SK-N-SH (cell line): ENCODE data around the gene BMPR1B. TPM values are rescaled to one million over a fixed set of nuclear protein-coding genes. Genes with fewer than 3 reads are reported as not detected.

Source experiments
- CTCF ChIA-PET: fragments of 300-600, 350-600 bp; formaldehyde crosslinking; extraction: SDS; loops from one replicate; lab custom pipeline; 2021; lab: Yijun Ruan, JAX
- POLR2A ChIA-PET: fragments of 350-600 bp; sonication (Branson Sonifier 250); formaldehyde crosslinking; extraction: SDS; loops from one replicate; lab custom pipeline; 2020; ENCODE audit warnings: antibody characterized with exemption, inconsistent platforms; lab: Yijun Ruan, JAX
- DNase-seq: peaks from one replicate; pipeline ENCODE4 v3.0.0; 2012
- H2AFZ ChIP-seq: fragments of 200-600 bp; sonication (generic); 2 replicates; pipeline ENCODE4 v1.8.1; 2016; ENCODE audit warnings: antibody characterized with exemption, mild to moderate bottlenecking, low read depth
- H3F3A ChIP-seq: fragments of 200-600 bp; sonication (generic); replicated peaks from 2 replicates; pipeline ENCODE3; 2016; ENCODE audit warnings: antibody characterized with exemption, mild to moderate bottlenecking; ENCODE audit not compliant: insufficient read depth
- H3K27ac ChIP-seq, 2 experiments: fragments of 200-500 bp in 1 of 2; fragments of 200-600 bp in 1 of 2; sonication (Bioruptor generic) in 1 of 2; sonication (generic), shearing (Covaris generic) in 1 of 2; 2 replicates each; pipeline versions ENCODE4 v1.5.1 to v1.6.1; 2014 to 2016; ENCODE audit warnings: low read depth in 2 of 2, inconsistent platforms in 1 of 2, low read length in 1 of 2, mild to moderate bottlenecking in 1 of 2, mixed read lengths in 1 of 2
- H3K27me3 ChIP-seq: fragments of 200-600 bp; sonication (generic), shearing (Covaris generic); 2 replicates; pipeline ENCODE4 v1.6.1; 2016; ENCODE audit warnings: mixed run types; ENCODE audit not compliant: insufficient read depth
- H3K36me3 ChIP-seq, 2 experiments: fragments of 200-500 bp in 1 of 2; fragments of 200-600 bp in 1 of 2; sonication (Bioruptor generic) in 1 of 2; sonication (generic) in 1 of 2; replicated peaks in 1 of 2; 2 replicates each; pipeline versions ENCODE3 to v1.5.1; 2014 to 2016; ENCODE audit warnings: low read length in 1 of 2, mild to moderate bottlenecking in 1 of 2; ENCODE audit not compliant: insufficient read depth in 2 of 2, control insufficient read depth in 1 of 2
- H3K4me1 ChIP-seq, 2 experiments: fragments of 200-500 bp in 1 of 2; fragments of 200-600 bp in 1 of 2; sonication (Bioruptor generic) in 1 of 2; sonication (generic), shearing (Covaris generic) in 1 of 2; 2 replicates each; pipeline versions ENCODE4 v1.5.1 to v1.6.1; 2014 to 2016; ENCODE audit warnings: low read depth in 1 of 2, low read length in 1 of 2, mixed run types in 1 of 2; ENCODE audit not compliant: insufficient read depth in 2 of 2, control insufficient read depth in 1 of 2
- H3K4me2 ChIP-seq: fragments of 200-600 bp; sonication (generic), shearing (Covaris generic); 2 replicates; pipeline ENCODE4 v1.6.1; 2017; ENCODE audit warnings: mixed run types
- H3K4me3 ChIP-seq, 2 experiments: fragments of 200-500 bp in 1 of 2; fragments of 200-600 bp in 1 of 2; sonication (Bioruptor generic) in 1 of 2; sonication (generic), shearing (Covaris generic) in 1 of 2; 2 replicates each; pipeline versions ENCODE4 v1.5.1 to v1.8.1; 2014 to 2016; ENCODE audit warnings: low read depth in 2 of 2, inconsistent platforms in 1 of 2, low read length in 1 of 2, mild to moderate bottlenecking in 1 of 2, mixed read lengths in 1 of 2, moderate library complexity in 1 of 2
- H3K79me2 ChIP-seq: fragments of 200-600 bp; sonication (generic); 2 replicates; pipeline ENCODE4 v1.8.1; 2017; ENCODE audit warnings: mild to moderate bottlenecking; ENCODE audit not compliant: insufficient read depth
- H3K9ac ChIP-seq: fragments of 200-600 bp; sonication (generic); 2 replicates; pipeline ENCODE4 v1.6.1; 2017; ENCODE audit warnings: mixed run types
- H3K9me2 ChIP-seq: fragments of 200-600 bp; sonication (generic); 2 replicates; pipeline ENCODE4 v1.6.1; 2017; ENCODE audit warnings: mixed run types
- H3K9me3 ChIP-seq: fragments of 200-600 bp; sonication (generic); 2 replicates; pipeline ENCODE4 v1.6.1; 2017; ENCODE audit warnings: mixed run types, mild to moderate bottlenecking, moderate library complexity
- H4K20me1 ChIP-seq: fragments of 200-600 bp; sonication (generic); 2 replicates; pipeline ENCODE4 v1.6.1; 2017; ENCODE audit warnings: mild to moderate bottlenecking, mixed run types; ENCODE audit not compliant: insufficient read depth
- EP300 ChIP-seq, 2 experiments: IDR thresholded peaks; 2 replicates each; pipeline versions ENCODE4 v1.4.0 to v1.6.1; 2012; ENCODE audit warnings: borderline replicate concordance in 1 of 2, low read depth in 1 of 2, low read length in 1 of 2
- EZH2phosphoT487 ChIP-seq: fragments of 200-600 bp; sonication (generic); IDR thresholded peaks from 2 replicates; pipeline ENCODE4 v1.6.1; 2017; ENCODE audit warnings: low read depth, mixed run types, mild to moderate bottlenecking, antibody characterized with exemption, moderate library complexity, borderline replicate concordance
- FOSL2 ChIP-seq: IDR thresholded peaks from 2 replicates; pipeline ENCODE4 v1.4.0; 2012; ENCODE audit warnings: low read depth, mild to moderate bottlenecking, moderate library complexity, borderline replicate concordance
- FOXJ3 ChIP-seq: sonication (generic); formaldehyde crosslinking; IDR thresholded peaks from 2 replicates; pipeline ENCODE4 v1.5.1; 2020; ENCODE audit warnings: mild to moderate bottlenecking, missing genetic modification reagents
- POLR2AphosphoS5 ChIP-seq: IDR thresholded peaks from 2 replicates; pipeline ENCODE4 v1.6.1; 2012; ENCODE audit warnings: low read depth, low read length
- REST ChIP-seq: IDR thresholded peaks from 2 replicates; pipeline ENCODE4 v1.6.1; 2012; ENCODE audit warnings: mild to moderate bottlenecking, low read depth, low read length, moderate library complexity
- RFX5 ChIP-seq: IDR thresholded peaks from 2 replicates; pipeline ENCODE4 v1.6.1; 2012; ENCODE audit warnings: mild to moderate bottlenecking, improper control_type of control experiment, low read length
- TAF1 ChIP-seq: IDR thresholded peaks from 2 replicates; pipeline ENCODE4 v1.6.1; 2012; ENCODE audit warnings: low read depth, mild to moderate bottlenecking, low read length, moderate library complexity, borderline replicate concordance
- TCF12 ChIP-seq: IDR thresholded peaks from 2 replicates; pipeline ENCODE4 v1.4.0; 2012
- USF2 ChIP-seq: fragments of 150-350 bp; IDR thresholded peaks from 2 replicates; pipeline ENCODE4 v1.6.1; 2017; ENCODE audit warnings: antibody characterized with exemption, low read length, low read depth, borderline replicate concordance
- WGBS: methylation state at CpG from one replicate; pipeline ENCODE4 v1.1.6; 2017; ENCODE audit warnings: low lambda C conversion rate; 5-methylcytosine and 5-hydroxymethylcytosine counted together
- polyA plus RNA-seq, 3 experiments: library from polyadenylated mRNA; depleted of rRNA; stranded (reverse); fragments of >200 nt; gene quantifications; 2 replicates each; pipeline ENCODE4 v1.2.3, GENCODE V29; 2012

Gene BMPR1B
- polyA plus RNA-seq, 1 of the 3 experiments (the other 2 are of a cell fraction), result 0.16 TPM

- TF ChIP-seq FOXJ3 (CRISPR knock-in tag) (no peak), POLR2AphosphoS5 (no peak), USF2 (no peak), FOSL2 (no peak), RFX5 (no peak)
Observed at GRCh38 chr4:94877973-94878372, 120.2 kb downstream of the BMPR1B start (continued).

- H3K79me2 ChIP-seq, result no peaks in the 10 kb centered on the region
- no peaks in the 10 kb centered on the region for H3K9me2 ChIP-seq
- H3K9ac ChIP-seq, result no peak overlapping the region
- 94% methylated on average over 3 of the region's 3 CpGs for whole genome bisulfite sequencing
- no peaks in the 10 kb centered on the region; the same call in 1 of the 2 replicates for H3K9me3 ChIP-seq
- no peaks in the 10 kb centered on the region; a peak in 2 of 4 replicates for H3K4me1 ChIP-seq
- POLR2A ChIA-PET, result no interaction called here
- H3K27ac ChIP-seq, result no peak overlapping the region
- H3K4me2 ChIP-seq, result no peak overlapping the region
- H3K27me3 ChIP-seq, result no peaks in the 10 kb centered on the region
- no peak overlapping the region for H2AFZ ChIP-seq
- TF ChIP-seq EZH2phosphoT487 (no peak), RFX5 (no peak), TAF1 (no peak)
- no peak for DNase-seq
- no peak overlapping the region for H3K4me3 ChIP-seq
- CTCF ChIA-PET, result interaction anchor here (1.2 kb wide), 1 partner anchor 17 kb away, joined by 3 read pairs; no protein-coding TSS in a partner anchor
- H4K20me1 ChIP-seq, result no peaks in the 10 kb centered on the region
- H3F3A ChIP-seq, result no peaks in the 10 kb centered on the region
- H3K36me3 ChIP-seq, result no peaks in the 10 kb centered on the region
Observed at GRCh38 chr4:94880956-94881355, 123.2 kb downstream of the BMPR1B start.

GRCh38 chr4:94882756-94883155 is 125.0 kb downstream of the BMPR1B start:
- no peak overlapping the region for H3K9ac ChIP-seq
- no peaks in the 10 kb centered on the region for H3K36me3 ChIP-seq
- DNase-seq, result no peak
- no peak overlapping the region for H3K4me3 ChIP-seq
- no peaks in the 10 kb centered on the region for H4K20me1 ChIP-seq
- H3K27me3 ChIP-seq, result no peaks in the 10 kb centered on the region
- no peaks in the 10 kb centered on the region for H3F3A ChIP-seq
- no peaks in the 10 kb centered on the region; a peak in 1 of 4 replicates for H3K4me1 ChIP-seq
- POLR2A ChIA-PET, result no interaction called here
- H3K9me3 ChIP-seq, result no peaks in the 10 kb centered on the region; the same call in 1 of the 2 replicates
- H3K79me2 ChIP-seq, result no peaks in the 10 kb centered on the region
- WGBS, result 69% methylated on average over 2 of the region's 2 CpGs
- H3K27ac ChIP-seq, result no peak overlapping the region; a peak in 1 of 4 replicates
- CTCF ChIA-PET, result interaction anchor here (1.0 to 1.7 kb wide), 3 partner anchors 9 to 262 kb away, joined by 3 to 5 read pairs (median 4); no protein-coding TSS in a partner anchor
- no peak for TF ChIP-seq EP300 (IDR thresholded peaks at IDR 0.05; ENCODE audit: borderline replicate concordance in 1 of 2, low read depth in 1 of 2, low read length in 1 of 2)
- no peak overlapping the region for H2AFZ ChIP-seq
- no peak overlapping the region for H3K4me2 ChIP-seq
- no peaks in the 10 kb centered on the region for H3K9me2 ChIP-seq

- 72% methylated on average over 3 of the region's 3 CpGs for WGBS
- H3K27me3 ChIP-seq, result no peaks in the 10 kb centered on the region
- no peak overlapping the region for H2AFZ ChIP-seq
- no peak overlapping the region for H3K4me2 ChIP-seq
- no peaks in the 10 kb centered on the region for H3F3A ChIP-seq
- no peaks in the 10 kb centered on the region for H3K9me2 ChIP-seq
- H3K4me3 ChIP-seq, result no peak overlapping the region
- no peaks in the 10 kb centered on the region for H4K20me1 ChIP-seq
- H3K4me1 ChIP-seq, result no peaks in the 10 kb centered on the region
- H3K9me3 ChIP-seq, result no peaks in the 10 kb centered on the region
- no peaks in the 10 kb centered on the region for H3K36me3 ChIP-seq
- POLR2A ChIA-PET, result no interaction called here
- H3K79me2 ChIP-seq, result no peaks in the 10 kb centered on the region
- no peak overlapping the region for H3K27ac ChIP-seq
- H3K9ac ChIP-seq, result no peak overlapping the region
- no peak for DNase-seq
- TF ChIP-seq TCF12 (no peak), REST (no peak)
- CTCF ChIA-PET, result no interaction called here
Observed at GRCh38 chr4:94887027-94887426, 129.3 kb downstream of the BMPR1B start.
